COR-L47 (cell line): Measurements from ENCODE around the gene ISLR.
"Not testable (repeated sequence)": the region's sequence is repeated elsewhere in the genome, so short reads cannot be mapped to it uniquely, and the experiment has no call there.

Source experiments
- DNase-seq: peaks from one replicate; lab custom pipeline; 2025; lab: John Stamatoyannopoulos, UW

Gene ISLR

DNA sequence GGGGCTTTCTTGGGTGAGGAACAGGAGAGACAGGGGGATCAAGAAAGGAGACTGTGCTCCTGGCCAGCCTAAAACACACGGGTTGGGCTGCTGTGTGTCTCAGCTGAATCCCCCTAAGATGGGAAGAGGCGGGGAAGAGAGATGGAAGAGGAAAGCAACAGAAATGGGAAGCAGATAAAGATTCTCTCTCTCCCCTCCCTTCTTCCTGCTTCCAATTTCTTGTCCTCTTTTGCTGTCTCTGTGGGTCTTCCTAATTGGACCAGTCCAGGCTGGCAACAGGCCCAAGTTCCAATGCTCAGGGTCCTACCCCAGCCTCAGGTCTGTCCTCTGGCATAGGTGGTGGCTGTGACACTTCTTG lies 36.0 kb upstream of the ISLR start:
- DNase-seq: no peak

DNA sequence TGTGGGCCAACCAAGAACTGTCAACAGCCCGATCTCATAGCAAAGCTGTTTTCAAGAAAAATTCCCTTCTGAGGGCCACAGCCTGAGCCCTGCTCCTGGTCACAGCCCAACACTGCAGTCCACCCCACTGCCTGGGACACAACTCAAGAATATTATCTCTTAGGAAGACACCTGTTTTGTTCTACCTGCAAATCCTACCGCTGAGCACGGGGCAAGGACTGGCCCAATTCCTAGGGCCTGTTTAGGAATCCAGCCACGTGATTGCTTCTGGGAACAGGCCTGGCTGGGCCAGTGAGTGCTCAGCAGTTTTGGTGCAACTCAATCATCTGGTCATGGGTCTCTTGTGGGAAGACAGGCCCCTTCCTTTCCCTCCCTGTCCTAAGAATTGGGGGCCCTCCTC lies 34.9 kb upstream of the ISLR start:
- no peak for DNase-seq

DNA sequence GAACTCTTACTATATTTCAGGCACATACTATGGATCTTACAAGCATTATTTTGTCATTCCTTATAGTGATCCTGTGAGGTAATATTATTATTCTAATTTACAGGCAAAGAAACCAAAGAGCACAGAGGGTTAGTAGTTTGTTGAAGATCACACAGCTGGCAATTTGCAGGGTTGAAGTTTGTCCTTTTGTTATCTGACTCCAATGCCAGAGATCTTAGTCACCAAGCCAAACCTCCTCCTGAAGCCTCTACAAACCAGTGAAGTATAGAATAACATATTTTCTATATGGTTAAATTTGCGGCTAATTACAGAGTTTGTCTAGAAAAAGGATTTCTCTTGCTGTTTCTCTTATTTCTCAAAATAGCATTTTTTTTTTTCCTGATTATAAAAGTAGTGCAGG lies 31.9 kb upstream of the ISLR start:
- DNase-seq: no peak

DNA sequence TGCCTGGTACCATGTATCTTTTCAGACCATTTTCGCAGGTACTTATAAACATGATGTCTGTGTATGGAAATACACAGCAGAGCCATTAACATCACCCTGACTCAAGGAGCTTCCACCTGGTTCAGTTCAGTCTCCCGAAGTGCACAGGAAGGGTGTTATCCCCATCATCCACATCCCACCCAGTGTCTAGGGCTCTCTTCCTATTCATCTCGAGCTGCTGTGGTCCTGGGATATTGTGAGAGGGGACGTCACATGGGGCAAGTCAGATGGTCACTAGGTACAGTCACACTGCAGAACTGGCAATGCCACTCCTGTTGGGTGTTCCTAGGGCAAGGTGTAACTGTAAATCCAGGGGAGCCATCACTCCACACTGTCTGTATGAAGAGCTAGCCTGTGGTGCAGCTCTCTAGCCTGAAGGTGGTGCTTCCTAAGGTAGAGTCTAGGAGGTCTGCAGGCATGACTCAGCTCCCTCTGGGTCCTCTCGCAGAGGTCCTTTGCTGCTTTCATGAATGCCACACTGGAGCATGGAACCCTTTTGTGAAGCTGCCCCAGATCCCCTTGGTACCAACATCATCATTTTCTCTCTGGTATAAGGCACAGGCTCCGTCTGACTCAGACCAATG lies 29.2 kb upstream of the ISLR start:
- peak; percentile 43 for DNase-seq

DNA sequence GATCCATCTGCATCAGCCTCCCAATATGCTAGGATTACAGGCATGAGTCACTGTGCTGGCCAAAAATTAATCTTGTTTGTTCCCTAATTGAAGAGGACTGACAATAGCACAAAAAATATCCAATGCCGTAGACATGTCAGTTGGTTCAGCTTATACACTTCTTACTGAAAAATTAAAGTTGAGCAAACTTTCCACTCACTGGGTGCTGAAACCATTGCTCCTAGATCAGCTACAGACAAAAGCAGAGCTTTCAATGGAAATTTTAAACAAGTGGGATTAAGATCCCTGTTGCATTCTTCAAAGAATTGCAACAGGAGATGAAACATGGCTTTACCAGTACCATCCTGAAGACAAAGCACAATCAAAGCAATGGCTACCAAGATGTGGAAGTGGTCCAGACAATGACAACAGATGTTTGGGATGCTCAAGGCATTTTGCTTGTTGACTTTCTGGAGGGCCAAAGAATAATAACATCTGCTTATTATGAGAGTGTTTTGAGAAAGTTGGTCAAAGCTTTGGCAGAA lies 27.2 kb upstream of the ISLR start:
- no peak for DNase-seq

DNA sequence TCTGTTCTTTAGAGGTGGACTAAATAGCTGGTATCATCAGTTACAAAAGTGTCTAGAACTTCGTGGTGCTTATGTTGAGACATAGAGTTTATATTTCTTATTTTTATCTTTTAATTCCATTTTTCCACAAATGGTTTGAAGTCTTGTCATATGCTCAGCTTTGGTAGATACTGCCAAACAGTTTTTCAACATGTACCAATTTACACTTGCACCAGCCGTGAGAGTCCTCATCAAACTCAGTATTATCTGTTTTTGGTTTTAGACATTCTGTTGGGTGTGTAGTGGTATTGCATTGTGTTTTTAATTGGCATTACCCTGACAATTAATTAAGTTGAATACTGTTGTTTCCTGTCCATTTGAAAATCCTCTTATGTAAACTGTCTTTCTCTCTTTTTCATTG lies 26.5 kb upstream of the ISLR start:
- no peak for DNase-seq

DNA sequence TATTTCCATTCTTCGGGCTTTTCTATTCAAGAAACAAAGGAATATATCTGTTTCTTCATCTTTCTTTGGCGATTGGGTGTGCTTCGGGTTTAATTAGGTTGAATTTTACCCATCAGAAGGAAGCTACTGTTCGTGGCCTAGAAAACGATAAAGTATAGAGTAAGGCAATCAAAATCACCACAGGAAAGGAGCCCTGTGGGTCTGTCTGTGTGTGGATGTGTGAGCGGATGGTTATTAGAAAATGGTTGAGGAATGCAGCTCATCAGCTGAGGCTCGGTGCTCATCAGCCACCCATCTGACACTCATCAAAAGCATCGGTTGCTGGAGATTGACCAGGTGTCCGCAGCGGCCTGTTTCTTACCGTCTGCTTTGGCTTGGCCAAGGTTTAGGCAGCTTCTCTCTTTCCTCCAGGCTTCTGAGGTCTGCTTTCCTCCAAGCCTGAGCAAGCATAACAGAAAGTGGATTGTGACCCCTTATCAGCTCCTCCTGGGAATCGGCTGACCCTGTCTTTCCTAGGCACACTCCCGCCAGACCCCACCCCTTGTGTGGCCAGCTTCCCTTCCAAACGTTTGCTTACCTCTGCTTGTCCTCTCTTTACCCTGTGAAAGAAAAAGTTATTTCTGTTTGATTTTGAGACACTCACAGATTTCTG lies 17.6 kb upstream of the ISLR start:
- DNase-seq: no peak

DNA sequence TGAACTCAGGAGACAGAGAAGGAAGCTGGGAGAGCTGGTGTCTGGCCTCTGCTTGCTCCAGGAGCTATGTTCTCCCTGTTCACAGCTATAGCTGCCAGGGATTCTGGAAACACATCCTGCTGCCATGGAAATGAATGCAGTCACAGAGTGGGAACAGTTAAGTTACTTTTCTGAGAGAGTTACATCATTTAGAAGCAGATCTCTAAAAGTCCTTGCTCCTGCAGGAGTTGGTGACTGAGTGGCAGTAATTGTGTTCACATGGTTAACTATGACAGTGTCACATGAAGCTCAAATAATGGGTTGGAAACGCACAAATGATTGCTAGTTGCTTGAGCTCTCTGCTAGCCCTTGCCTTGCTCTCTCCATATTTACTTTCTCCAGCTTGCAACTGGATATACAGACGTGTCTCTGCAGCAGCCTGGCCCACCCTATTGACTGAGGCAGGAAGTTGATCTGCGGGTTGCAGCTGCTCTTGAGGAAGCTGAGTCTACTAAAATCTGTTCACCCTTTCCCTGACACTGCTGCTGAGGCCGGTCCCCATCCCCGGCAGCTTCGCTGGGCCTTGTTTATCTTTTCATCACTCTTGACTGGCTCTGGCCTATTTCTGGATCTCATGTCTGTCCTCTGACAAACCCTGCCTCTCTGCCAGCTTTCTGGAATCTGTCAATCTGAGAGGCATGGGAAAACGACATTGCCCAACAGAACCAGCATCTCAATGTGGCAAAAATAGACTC lies 16.7 kb upstream of the ISLR start:
- DNase-seq: peak; percentile 49

DNA sequence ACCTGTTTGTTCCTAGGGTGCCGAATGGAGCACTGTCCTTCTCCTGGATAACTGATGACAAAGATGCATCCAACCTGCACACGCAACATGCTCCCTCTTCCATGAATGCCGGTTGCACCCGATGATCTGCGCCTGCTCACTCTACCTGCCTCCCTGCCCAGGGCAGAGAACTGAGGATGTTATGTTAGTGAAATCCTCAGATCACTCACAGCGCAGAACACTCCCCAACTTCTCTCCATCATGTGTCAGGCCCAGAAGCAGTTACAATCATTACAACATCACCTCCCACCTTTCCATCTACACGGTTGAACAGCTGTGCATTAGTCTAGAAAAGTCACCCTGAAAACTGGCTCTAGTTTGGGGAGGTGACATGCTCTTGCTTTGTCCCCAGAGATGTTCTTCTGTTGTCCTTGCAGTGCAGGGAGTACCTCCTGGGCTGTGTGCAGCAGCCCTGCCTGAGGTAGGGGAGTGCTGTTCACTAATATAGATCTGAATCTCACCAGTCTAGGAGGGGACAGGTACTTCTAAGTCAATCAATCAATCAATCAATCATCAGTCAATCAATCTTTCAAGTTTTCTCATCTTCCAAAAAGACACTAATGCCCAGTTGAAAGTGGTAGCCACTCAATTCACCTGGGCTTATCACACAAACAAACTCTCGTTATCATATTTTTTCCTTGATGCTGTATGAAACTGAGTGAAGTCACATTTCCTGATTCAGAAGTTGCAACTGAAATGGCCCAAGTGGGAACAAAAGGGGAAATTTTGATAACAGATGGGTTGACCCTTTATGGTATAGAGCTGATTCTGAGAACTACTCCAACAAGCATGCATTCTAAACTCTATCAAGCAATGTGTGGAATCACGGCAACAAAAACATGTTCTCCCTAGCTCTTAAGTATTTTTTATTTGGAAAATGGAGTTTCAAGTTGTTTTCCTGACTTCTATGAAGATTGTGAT lies 15.4 kb upstream of the ISLR start:
- no peak for DNase-seq

DNA sequence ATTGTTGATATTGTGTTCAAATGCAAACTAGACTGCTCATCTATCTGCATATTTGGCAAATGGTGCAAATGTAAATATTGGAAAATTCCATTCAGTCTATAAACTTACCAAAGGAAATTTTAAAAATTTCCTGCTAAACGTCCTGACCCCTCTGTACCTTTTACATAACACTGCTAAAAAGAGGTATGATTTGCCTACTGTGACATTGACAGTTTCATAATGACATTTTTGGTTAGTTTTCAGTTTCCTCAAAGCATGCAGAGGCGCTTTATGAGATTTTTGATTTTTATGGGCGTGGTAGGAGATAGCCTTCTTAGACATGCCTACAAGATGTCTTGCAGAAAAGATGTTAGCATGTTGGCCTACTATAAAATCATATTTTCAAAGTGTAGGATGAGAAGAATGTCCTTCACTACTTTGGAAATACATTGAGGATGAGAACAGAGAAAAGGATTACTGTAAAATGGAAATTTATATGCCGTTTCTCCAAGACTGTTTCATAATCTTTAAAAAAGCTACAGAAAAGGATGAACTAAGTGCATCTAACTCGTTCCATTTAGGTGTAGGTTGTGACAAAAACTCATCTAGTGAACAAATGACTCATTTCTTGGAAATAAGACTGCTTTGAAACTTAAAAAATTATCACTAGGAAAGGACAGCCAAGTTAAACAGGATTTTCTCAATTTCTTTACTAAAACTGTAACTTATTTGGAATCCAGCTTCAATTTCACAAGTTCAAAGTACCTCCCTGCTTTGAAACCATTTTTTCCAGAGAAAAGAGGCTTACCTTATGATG lies 14.5 kb upstream of the ISLR start:
- no peak for DNase-seq

DNA sequence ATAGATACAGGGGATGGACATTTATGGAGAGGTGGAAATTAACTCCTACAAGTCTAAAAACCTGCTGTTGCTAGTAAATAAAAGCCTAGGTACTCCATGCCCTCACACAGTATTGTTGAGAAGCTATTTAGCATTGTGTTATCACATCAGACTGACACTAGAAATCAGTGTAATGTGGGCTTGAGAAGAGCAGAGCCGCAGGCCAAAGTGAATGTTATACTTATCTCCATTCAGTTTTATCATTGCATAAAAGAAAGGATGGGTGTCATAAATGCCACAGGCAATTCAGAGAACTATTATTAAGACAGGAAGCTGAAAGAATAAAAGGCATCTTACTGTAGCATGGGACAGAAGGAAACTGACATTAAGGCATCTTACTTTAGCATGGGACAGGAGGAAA lies 13.7 kb upstream of the ISLR start:
- no peak for DNase-seq

DNA sequence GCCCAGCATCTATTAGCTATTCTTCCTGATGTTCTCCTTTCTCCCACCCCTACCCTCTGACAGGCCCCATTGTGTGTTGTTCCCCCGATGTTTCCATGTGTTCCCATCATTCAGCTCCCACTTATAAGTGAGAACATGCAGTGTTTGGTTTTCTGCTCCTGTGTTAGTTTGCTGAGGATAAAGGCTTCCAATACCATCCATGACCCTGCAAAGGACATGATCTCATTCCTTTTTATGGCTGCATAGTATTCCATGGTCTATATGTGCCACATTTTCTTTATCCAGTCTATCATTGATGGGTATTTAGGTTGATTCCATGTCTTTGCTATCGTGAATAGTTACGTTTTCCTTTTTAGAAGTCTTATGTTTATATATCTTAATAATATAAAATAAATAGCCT lies 13.1 kb upstream of the ISLR start:
- DNase-seq: not testable (repeated sequence)

DNA sequence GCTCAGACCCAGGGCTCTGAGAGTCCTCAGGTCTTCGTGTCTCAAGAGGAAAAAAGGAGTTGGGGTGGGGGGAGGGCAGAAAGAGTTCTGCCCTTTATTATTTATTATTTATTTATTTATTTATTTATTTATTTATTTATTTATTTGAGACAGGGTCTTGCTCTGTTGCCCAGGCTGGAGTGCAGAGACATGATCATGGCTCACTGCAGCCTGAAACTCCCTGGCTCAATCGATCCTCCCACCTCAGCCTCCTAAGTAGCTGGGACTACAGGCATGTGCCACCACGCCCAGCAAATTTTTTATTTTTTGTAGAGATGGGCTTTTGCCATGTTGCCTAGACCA lies 11.3 kb upstream of the ISLR start:
- DNase-seq: not testable (repeated sequence)

DNA sequence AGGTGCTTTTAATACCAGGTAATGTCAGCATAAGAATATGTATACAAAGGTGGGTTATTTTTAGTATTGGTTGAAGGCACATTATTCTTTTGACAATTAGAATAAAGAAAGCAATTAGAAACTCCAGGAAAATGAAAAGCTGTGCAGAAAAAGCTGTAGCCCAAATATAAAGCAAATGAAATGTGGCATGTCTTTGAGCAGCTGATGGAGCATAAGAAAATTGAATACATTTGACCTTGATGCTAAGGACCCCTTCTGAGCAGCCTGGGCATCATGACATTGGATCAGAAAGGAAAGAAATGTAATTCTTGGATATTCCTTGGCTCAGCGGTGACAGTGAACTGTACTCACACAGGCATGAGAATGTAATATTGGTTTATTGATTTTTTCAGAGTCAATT lies 8.0 kb upstream of the ISLR start:
- no peak for DNase-seq

DNA sequence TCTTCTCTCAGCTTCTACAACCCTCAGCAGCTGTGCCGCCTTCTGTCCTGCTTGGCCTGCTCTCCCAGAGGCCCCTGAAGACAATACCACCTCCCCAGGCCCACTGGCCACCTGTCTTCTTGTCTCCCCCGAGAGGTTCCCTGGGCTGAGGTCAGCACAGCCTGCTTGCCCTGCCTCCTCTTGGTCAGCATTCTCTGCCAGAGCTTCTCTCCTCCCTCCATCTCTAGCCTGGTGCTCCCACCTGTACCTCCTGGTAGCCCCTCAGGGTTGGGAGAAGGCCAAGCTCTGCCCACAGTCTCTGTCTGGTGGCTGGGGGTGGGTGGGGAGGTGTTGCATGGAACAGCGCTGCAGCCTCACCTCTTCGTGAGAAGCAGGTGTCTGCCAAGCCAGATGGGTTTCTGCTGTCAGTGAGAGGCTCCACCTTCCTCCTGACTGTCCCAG lies 5.6 kb upstream of the ISLR start:
- no peak for DNase-seq

DNA sequence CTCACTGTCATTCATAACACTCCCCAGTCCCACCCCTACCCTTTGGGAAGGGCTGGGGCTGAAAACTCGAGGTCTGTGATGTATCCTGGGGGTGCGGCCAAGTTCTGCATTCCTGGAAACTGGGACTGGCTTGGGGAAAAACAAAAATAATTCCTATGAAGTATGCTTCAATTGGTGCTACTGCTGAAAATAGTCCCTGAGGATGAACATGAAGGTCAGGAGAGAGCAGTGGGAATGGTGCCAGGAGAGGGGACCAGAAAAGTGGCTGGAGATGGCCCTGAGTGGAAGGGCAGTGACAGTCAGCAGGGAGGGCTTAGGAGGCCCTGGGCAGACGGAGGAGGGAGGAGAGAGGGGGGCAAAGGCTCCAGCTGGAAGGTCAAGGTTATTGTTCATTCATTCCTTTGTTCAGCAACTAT lies 4.8 kb upstream of the ISLR start:
- no peak for DNase-seq

DNA sequence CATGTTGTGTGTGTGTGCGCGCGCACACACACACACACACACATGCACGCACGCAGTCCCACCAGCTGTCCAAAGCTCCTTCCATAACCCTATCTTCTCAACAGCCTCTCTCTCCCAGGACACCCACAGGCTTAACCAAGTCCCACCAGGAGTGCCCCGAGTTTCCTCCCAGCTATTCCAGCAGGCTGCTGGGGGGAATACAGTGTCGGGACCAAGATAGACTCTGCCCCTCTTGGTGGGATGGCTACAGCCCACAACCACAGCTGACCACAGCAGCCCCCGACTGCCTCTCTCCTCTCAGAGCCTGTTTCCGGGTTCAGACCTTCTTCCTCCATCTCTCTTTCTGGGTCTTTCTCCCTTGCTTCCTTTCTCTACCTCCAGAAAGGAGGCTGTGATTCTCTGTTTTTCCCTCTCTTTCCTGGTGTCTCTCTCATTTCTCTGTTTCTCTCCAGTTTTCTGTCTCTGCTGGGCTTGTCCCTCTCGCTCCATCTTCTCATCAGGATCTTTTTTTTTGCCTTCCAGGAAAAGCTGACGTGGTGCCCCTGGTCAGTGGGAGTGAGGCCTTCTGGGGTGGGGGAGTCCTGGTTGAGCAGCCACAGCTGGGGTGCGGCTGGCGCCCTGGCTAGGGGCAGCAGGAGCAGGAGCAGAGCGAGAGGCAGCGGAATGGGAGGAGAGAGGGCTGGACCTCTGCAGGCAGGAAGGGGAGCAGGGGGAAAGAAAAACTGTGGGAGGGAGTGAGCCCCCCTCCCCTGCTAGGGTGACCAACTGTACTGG lies 3.3 kb upstream of the ISLR start:
- no peak for DNase-seq

DNA sequence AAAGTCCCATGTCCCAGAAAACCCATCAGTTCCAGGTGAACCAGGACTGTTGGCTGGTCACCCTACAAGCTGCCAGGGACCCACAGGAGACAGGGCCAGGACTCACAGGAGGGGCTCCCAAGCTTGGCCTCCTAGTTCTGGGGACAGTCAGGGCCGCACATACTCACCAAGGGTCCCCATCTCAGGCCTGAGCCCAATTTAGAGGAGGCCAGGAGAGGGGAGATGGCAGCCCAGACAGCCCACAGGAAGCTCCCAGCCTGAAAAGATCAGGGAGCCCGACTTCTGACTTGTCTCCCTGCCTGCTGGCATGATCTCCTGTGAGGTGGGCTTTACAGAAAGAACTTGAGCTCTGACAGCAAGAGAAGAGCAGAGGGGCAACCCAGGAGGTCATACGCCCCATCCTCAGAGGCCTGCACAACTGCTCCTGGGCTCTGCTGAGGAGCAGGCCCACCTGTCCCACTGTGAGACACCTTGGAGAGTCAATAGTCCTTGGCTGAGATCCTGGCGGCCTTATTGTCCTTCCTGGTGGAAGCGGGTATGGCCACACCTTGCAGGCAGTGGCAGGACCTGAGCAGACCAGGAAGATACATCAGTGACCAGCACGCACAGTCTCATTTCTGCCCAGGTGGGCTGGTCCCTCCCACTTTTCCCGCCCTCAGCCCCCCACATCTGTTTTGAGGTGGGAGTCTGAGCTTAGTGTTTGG lies 2.5 kb upstream of the ISLR start:
- peak; percentile 30 for DNase-seq

DNA sequence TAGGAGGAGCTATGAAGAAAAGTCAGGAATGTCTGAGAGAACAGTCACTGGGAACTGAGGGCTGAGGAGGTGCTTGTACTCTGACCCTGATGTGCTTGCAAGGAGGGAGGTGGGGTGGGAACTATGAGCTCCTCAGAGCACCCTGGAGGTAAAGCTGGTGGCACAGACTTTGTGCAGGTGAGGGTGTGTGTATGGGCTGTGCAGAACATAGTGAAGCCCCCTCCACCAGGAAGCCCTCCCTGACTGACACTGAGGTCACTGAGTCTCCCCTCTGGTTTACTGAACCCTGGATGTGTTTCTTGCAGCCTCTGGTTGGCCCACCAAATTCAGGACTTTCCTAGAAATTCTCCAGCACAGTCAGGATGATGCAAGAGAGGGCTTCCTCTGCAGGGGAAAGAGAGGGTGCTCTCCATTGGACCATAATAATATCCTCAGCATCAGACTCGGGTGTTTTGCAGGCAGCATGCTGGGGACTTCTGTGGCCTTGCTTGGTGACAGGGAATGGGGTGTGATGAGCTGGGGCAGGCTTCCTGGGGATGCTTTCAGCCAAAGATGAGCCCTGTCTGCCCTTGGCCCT lies 1.5 kb upstream of the ISLR start:
- no peak for DNase-seq
